SHP77 treated with DMSO at 0.1 percent for 48 hours (cell line): ENCODE data around the gene ADAMTS12.
"Not testable (repeated sequence)": the region's sequence is repeated elsewhere in the genome, so short reads cannot be mapped to it uniquely, and the experiment has no call there.

Experiments
- DNase-seq: peaks from one replicate; lab custom pipeline; 2025; lab: John Stamatoyannopoulos, UW

Gene ADAMTS12

GRCh38 chr5:33530183-33531036 is 361.4 kb downstream of the ADAMTS12 start:
- DNase-seq, result no peak

- DNase-seq, result no peak
These were observed 364.1 kb downstream of the ADAMTS12 start for GRCh38 chr5:33527696-33528095.

- no peak for DNase-seq
These were observed 365.0 kb downstream of the ADAMTS12 start for GRCh38 chr5:33526755-33527154.

- DNase-seq, result no peak
These were observed 367.3 kb downstream of the ADAMTS12 start for GRCh38 chr5:33524476-33524875.

- DNase-seq, result no peak
These were observed 368.5 kb downstream of the ADAMTS12 start for GRCh38 chr5:33523208-33523771.

GRCh38 chr5:33516421-33516820 is 375.4 kb downstream of the ADAMTS12 start:
- DNase-seq, result no peak

- not testable (repeated sequence) for DNase-seq
These were observed 376.4 kb downstream of the ADAMTS12 start for GRCh38 chr5:33515366-33515765.

- DNase-seq, result no peak
These were observed 378.2 kb downstream of the ADAMTS12 start for GRCh38 chr5:33513462-33514185.

- no peak for DNase-seq
These were observed 382.8 kb downstream of the ADAMTS12 start for GRCh38 chr5:33509036-33509435.

GRCh38 chr5:33507426-33507825 is 384.4 kb downstream of the ADAMTS12 start:
- DNase-seq, result no peak

GRCh38 chr5:33504570-33504969 is 387.2 kb downstream of the ADAMTS12 start:
- DNase-seq, result no peak

- DNase-seq, result no peak
These were observed 389.9 kb downstream of the ADAMTS12 start for GRCh38 chr5:33501899-33502298.

GRCh38 chr5:33501260-33501659 is 390.5 kb downstream of the ADAMTS12 start:
- DNase-seq, result no peak

GRCh38 chr5:33494466-33494865 is 397.3 kb downstream of the ADAMTS12 start:
- DNase-seq, result no peak

- no peak for DNase-seq
These were observed 399.8 kb downstream of the ADAMTS12 start for GRCh38 chr5:33491941-33492340.

GRCh38 chr5:33490071-33490665 is 401.6 kb downstream of the ADAMTS12 start:
- DNase-seq, result no peak

GRCh38 chr5:33489481-33490067 is 402.2 kb downstream of the ADAMTS12 start:
- DNase-seq, result no peak

GRCh38 chr5:33488558-33489355 is 403.0 kb downstream of the ADAMTS12 start:
- DNase-seq, result no peak

- DNase-seq, result no peak
These were observed 404.6 kb downstream of the ADAMTS12 start for GRCh38 chr5:33487236-33487635.

- DNase-seq, result no peak
These were observed 409.5 kb downstream of the ADAMTS12 start for GRCh38 chr5:33482335-33482734.

- DNase-seq, result no peak
These were observed 410.9 kb downstream of the ADAMTS12 start for GRCh38 chr5:33480876-33481275.
